OCI-LY7 (cell line): ENCODE results near the gene GPATCH3. TPM values are rescaled to one million over a fixed set of nuclear protein-coding genes. Genes with fewer than 3 reads are reported as not detected.

Experiments used
- BruUV-seq: library from RNA; stranded (reverse); fragments of 400-500 nt; replicated peaks from 2 replicates; lab custom pipeline; 2021; lab: Mats Ljungman, UMichigan
- CTCF ChIA-PET: fragments of 300-600 bp; sonication (Branson Sonifier 250); formaldehyde crosslinking; loops from one replicate; lab custom pipeline; 2022; ENCODE audit warnings: antibody characterized with exemption; ENCODE audit not compliant: unreplicated experiment; lab: Charles Lee
- POLR2A ChIA-PET: fragments of 300-600 bp; sonication (Branson Sonifier 250); formaldehyde crosslinking; loops from one replicate; lab custom pipeline; 2022; ENCODE audit warnings: antibody characterized with exemption; lab: Charles Lee
- DNase-seq: peaks from one replicate; pipeline ENCODE4 v3.0.0-alpha.2; 2015; ENCODE audit warnings: low spot score
- H2AFZ ChIP-seq: fragments of 200-600 bp; sonication (generic), shearing (Covaris generic); 2 replicates; pipeline ENCODE4 v1.6.1; 2014; ENCODE audit warnings: mild to moderate bottlenecking, antibody characterized with exemption, low read length, moderate library complexity
- H3K27ac ChIP-seq: fragments of 200-600 bp; sonication (generic); 2 replicates; pipeline ENCODE4 v1.5.1; 2014; ENCODE audit warnings: mixed run types, low read depth, mild to moderate bottlenecking, moderate library complexity, low read length, inconsistent platforms; ENCODE audit not compliant: poor library complexity, severe bottlenecking
- H3K36me3 ChIP-seq: fragments of 200-600 bp; sonication (generic); 2 replicates; pipeline ENCODE4 v1.6.1; 2014; ENCODE audit warnings: mild to moderate bottlenecking, antibody characterized with exemption, low read length, moderate library complexity, mixed read lengths; ENCODE audit not compliant: insufficient read depth
- H3K4me1 ChIP-seq: fragments of 200-600 bp; sonication (generic); 2 replicates; pipeline ENCODE4 v1.5.1; 2014; ENCODE audit warnings: mild to moderate bottlenecking, low read length; ENCODE audit not compliant: insufficient read depth, poor library complexity, severe bottlenecking
- H3K4me2 ChIP-seq: fragments of 200-600 bp; sonication (generic); 2 replicates; pipeline ENCODE4 v1.6.1; 2014; ENCODE audit warnings: mild to moderate bottlenecking, low read length
- H3K4me3 ChIP-seq: fragments of 200-600 bp; sonication (generic); 2 replicates; pipeline ENCODE4 v1.5.1; 2014; ENCODE audit warnings: mild to moderate bottlenecking, low read depth, low read length; ENCODE audit not compliant: poor library complexity, severe bottlenecking
- H3K79me2 ChIP-seq: fragments of 200-600 bp; sonication (generic); 2 replicates; pipeline ENCODE4 v1.6.1; 2016; ENCODE audit warnings: low read depth, mild to moderate bottlenecking, low read length, moderate library complexity, mixed read lengths; ENCODE audit not compliant: insufficient read depth
- H3K9me2 ChIP-seq: fragments of 200-600 bp; sonication (generic); 2 replicates; pipeline ENCODE4 v1.6.1; 2016; ENCODE audit warnings: mild to moderate bottlenecking, low read length, mixed read lengths; ENCODE audit not compliant: insufficient read depth
- H3K9me3 ChIP-seq: fragments of 200-600 bp; sonication (generic); 2 replicates; pipeline ENCODE4 v1.6.1; 2014; ENCODE audit warnings: mild to moderate bottlenecking, mixed run types, low read length, mixed read lengths
- H4K20me1 ChIP-seq: fragments of 200-600 bp; sonication (generic); 2 replicates; pipeline ENCODE4 v1.6.1; 2014; ENCODE audit warnings: mild to moderate bottlenecking, antibody characterized with exemption, low read length, moderate library complexity, mixed read lengths; ENCODE audit not compliant: insufficient read depth
- EZH2phosphoT487 ChIP-seq: fragments of 200-600 bp; sonication (generic); IDR thresholded peaks from 2 replicates; pipeline ENCODE4 v1.6.1; 2018; ENCODE audit warnings: low read depth, borderline replicate concordance, mild to moderate bottlenecking, mixed run types, antibody characterized with exemption, low read length, moderate library complexity, mixed read lengths
- intact Hi-C: fragments of 100-400 bp; cut with micrococcal nuclease; formaldehyde crosslinking; loops from one replicate; pipeline ENCODE4 v1.10.0; 2022; ENCODE audit not compliant: unreplicated experiment
- total RNA-seq, 2 experiments: library from RNA; depleted of rRNA in 1 of 2; stranded (reverse); fragments of >200 nt in 1 of 2; shearing (Covaris generic) in 1 of 2; gene quantifications; 2 replicates each; pipeline ENCODE4 v1.2.3, GENCODE V29; 2014 to 2022
- TF ChIP-seq, protein P1 (sequence below): fragments of 200-600 bp; sonication (generic); conservative IDR thresholded peaks from 2 replicates; pipeline ENCODE4 v1.5.1; 2014; ENCODE audit warnings: mild to moderate bottlenecking, antibody characterized with exemption, low read length, moderate library complexity, mixed read lengths

Gene GPATCH3
- total RNA-seq, 2 experiments from 2014 or later: 9.2 to 15.2 TPM

DNA sequence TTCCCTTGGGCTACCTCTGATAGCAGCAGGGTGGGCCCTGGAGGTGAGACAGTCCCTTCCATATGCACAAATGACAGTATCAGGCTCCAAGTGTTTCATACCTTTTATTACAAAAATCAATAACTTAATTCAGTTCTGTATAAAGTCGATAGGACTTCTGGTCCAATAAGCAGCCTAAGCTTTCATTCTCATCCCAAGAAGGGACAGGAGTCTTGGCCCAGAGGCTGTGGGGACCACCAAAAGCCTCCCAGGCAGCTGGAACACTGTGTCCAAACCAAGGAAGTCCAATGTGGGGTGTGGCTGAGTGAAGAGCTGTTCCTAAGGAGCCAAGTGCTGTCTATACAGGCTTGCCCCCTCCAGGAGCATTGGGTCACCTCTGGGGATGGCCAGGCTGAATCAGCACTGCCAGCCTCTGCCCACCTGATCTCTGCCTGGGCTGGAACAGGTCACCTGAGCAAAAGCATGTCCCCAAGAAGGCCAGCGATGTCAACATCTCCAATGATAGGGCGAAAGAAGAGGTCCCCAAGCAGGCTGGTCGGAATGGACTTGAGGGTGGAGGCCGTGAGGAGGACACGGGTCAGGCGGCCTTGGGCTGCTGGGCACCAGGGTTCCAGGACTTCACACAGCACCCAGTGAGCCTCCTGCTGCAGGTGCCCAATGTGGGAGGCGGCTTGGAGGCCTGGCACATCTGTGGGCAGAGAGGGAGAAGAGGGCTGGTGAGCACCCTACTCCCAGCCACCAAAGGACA lies 11.3 kb upstream of the GPATCH3 start:
- intact Hi-C loops: no loop called here
- ChIA-PET POLR2A (interaction anchor here (0.9 kb wide), 1 partner anchor 103 kb away, joined by 3 read pairs; no protein-coding TSS in a partner anchor), CTCF (no interaction called here)
- Histone ChIP-seq H3K9me3 (no peaks in the 10 kb centered on the region), H3K36me3 (no peaks in the 10 kb centered on the region), H3K79me2 (no peaks in the 10 kb centered on the region), H3K4me3 (no peak overlapping the region), H3K9me2 (no peaks in the 10 kb centered on the region), H4K20me1 (no peaks in the 10 kb centered on the region), H3K4me1 (peaks cover 7% of the 10 kb centered on the region), H3K4me2 (no peak overlapping the region), H3K27ac (no peak overlapping the region), H2AFZ (no peak overlapping the region)
- TF ChIP-seq, protein P1, sequence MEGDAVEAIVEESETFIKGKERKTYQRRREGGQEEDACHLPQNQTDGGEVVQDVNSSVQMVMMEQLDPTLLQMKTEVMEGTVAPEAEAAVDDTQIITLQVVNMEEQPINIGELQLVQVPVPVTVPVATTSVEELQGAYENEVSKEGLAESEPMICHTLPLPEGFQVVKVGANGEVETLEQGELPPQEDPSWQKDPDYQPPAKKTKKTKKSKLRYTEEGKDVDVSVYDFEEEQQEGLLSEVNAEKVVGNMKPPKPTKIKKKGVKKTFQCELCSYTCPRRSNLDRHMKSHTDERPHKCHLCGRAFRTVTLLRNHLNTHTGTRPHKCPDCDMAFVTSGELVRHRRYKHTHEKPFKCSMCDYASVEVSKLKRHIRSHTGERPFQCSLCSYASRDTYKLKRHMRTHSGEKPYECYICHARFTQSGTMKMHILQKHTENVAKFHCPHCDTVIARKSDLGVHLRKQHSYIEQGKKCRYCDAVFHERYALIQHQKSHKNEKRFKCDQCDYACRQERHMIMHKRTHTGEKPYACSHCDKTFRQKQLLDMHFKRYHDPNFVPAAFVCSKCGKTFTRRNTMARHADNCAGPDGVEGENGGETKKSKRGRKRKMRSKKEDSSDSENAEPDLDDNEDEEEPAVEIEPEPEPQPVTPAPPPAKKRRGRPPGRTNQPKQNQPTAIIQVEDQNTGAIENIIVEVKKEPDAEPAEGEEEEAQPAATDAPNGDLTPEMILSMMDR: no peak
- TF ChIP-seq EZH2phosphoT487: no peak
- BruUV-seq: no TSS peak
- DNase-seq: no peak

DNA sequence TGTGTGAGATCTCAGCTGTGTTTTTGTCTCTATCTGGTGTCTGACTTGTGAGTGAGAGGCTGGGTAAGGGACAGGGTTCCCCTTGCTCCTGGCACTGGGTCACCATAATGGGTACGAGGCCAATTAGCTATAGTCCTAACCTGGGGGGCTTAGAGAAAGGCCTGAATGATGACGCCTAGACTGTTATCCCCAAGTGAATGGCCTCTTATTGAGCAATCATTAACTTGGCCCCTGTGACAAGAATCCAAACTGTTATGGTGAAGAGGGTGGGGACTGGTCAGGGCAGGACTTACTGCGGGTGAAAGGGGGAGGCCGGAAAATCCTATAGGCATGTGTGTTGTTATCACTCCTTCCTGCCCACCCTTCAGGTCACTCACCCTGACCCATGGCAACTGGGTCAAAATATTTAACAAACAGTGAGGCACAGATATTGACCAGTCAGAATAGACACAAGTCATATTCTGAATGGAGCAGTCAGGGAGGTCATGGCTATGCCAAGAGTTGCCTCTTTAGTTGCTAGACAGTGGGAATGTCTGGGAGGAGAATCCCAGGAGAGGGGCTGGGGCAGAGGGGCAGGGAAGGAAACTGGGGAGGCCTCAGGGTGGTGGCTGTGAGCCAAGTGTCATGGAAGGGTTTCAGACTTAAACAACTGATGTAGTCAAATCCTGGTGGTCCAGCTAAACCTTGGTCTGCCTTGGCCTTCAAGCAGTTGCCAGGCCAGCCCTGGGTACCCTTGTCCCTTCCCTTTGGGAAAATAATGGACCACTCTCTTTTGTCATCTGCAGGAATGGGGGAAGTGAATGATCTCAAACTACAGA lies 10.3 kb upstream of the GPATCH3 start:
- no peak overlapping the region for H3K4me2 ChIP-seq
- no TSS peak for BruUV-seq
- H4K20me1 ChIP-seq: no peaks in the 10 kb centered on the region
- intact Hi-C loops: no loop called here
- H3K9me2 ChIP-seq: no peaks in the 10 kb centered on the region
- ChIA-PET POLR2A (no interaction called here), CTCF (no interaction called here)
- H3K79me2 ChIP-seq: no peaks in the 10 kb centered on the region
- TF ChIP-seq EZH2phosphoT487: no peak
- TF ChIP-seq, protein P1: no peak
- H3K4me1 ChIP-seq: peaks cover 7% of the 10 kb centered on the region
- no peak overlapping the region for H3K4me3 ChIP-seq
- DNase-seq: no peak
- H3K36me3 ChIP-seq: no peaks in the 10 kb centered on the region
- no peaks in the 10 kb centered on the region for H3K9me3 ChIP-seq
- H3K27ac ChIP-seq: no peak overlapping the region
- H2AFZ ChIP-seq: no peak overlapping the region
